ENCODE results near the gene CHADL. TPM values are rescaled to one million over a fixed set of nuclear protein-coding genes. Genes with fewer than 3 reads are reported as not detected.

CHADL gene
- total RNA-seq, 4 donors from 2014 or later, result 0.73 to 1.3 TPM; not detected in 2

DNA sequence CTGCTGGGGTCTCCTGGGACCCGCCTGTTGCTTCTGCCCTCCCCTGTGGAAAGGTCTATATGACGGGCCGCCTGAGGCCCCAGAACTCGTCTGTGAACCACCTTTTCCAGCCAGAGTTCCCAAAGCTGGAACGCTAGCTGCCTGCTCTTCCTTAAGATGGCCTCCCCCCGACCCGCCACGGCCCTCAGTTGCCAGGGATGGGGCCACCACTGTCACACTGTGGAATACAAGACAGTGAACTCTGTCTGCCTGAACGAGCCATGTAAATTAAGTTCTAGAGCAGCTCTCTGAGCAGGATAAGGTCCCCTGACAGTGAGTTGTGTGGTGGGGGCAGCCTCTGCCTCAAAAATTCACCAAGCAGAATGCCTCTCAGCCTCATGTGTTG lies 10.3 kb downstream of the CHADL start:
- no peak for ATAC-seq

DNA sequence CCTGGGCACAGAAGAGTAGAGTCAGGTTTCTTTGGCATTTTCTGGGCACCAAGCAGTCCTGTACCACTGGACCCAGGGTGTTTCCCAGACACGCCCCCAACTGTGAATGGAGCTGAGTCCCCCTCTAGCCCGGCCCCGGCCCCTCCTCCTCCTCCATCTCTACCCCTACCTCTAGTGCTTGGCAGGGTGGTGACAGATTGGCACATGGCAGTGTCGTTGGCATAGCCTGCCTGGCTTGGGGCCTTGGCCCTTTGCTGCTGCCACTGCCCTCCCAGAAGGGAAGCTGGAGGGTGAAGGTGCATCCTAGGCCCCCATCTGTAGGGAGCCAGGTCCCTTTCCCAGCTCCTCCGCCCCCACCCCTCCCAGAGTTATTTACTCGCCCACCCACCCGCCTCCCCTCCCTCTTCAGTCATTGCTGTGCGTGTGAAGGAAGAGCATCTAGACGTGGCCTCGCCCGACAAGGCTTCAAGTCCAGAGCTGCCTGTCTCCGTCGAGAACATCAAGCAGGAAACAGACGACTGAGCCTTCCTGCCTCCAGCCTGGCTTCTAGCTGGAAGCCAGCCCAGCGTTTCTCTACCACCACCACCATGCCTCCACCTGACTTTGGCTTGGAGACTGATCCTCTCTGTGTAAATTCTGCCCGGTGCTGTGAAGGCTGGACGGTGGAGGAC lies 10.9 kb downstream of the CHADL start:
- intact Hi-C loops (cut with DNase I; ENCODE audit: low total_unique reads), result no loop called here
- H3K36me3 ChIP-seq, result peaks cover 0 to 45% of the 10 kb centered on the region in 2 donors

More for the DNA sequence above, 10.3 kb downstream of the CHADL start:
- Histone ChIP-seq H3K4me3 (no peak overlapping the region), H3K4me1 (no peaks in the 10 kb centered on the region), H3K27me3 (no peaks in the 10 kb centered on the region), H3K27ac (no peak overlapping the region), H3K9me3 (no peaks in the 10 kb centered on the region), H3K36me3 (peaks cover 0 to 40% of the 10 kb centered on the region in 2 donors)
- intact Hi-C loops (cut with DNase I; ENCODE audit: low total_unique reads) (no loop called here), in situ Hi-C loops (cut with MboI; ENCODE audit: low sequenced_read_pairs in 4 of 4) (no loop called here)
- DNase-seq, result no peak
- TF ChIP-seq, protein P1, sequence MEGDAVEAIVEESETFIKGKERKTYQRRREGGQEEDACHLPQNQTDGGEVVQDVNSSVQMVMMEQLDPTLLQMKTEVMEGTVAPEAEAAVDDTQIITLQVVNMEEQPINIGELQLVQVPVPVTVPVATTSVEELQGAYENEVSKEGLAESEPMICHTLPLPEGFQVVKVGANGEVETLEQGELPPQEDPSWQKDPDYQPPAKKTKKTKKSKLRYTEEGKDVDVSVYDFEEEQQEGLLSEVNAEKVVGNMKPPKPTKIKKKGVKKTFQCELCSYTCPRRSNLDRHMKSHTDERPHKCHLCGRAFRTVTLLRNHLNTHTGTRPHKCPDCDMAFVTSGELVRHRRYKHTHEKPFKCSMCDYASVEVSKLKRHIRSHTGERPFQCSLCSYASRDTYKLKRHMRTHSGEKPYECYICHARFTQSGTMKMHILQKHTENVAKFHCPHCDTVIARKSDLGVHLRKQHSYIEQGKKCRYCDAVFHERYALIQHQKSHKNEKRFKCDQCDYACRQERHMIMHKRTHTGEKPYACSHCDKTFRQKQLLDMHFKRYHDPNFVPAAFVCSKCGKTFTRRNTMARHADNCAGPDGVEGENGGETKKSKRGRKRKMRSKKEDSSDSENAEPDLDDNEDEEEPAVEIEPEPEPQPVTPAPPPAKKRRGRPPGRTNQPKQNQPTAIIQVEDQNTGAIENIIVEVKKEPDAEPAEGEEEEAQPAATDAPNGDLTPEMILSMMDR (IDR thresholded peaks at IDR 0.05 in 4 of 5, conservative IDR thresholded peaks at IDR 0.05 in 1 of 5), result no peak
- no peak for TF ChIP-seq POLR2A (IDR thresholded peaks at IDR 0.05)

DNA sequence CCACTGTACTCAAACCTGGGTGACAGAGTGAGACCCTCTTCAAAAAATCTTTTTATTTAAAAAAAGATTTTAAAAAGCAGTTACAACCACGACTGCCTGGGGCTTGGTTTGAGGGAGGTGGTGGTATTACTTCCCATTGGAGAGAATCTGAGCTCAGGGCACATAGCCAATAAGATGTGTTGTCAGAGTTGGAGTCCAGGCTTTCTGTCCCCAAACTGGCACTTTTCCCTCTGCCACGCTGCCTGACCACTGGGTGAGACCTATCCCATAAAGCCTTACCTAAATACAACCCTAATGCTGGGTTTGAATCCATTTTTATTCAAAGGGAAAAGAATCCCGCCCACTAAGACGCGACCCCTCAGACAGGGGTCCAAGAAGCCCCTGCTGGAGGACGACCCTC lies 11.5 kb downstream of the CHADL start:
- DNase-seq (no peak), ATAC-seq (no peak)
- no peak overlapping the region for H3K4me3 ChIP-seq
- intact Hi-C loops (cut with DNase I; ENCODE audit: low total_unique reads), result no loop called here
- H3K4me1 ChIP-seq, result no peaks in the 10 kb centered on the region
- H3K27me3 ChIP-seq, result no peaks in the 10 kb centered on the region
- peaks cover 0 to 52% of the 10 kb centered on the region in 2 donors for H3K36me3 ChIP-seq
- no peak for TF ChIP-seq POLR2A (IDR thresholded peaks at IDR 0.05)
- TF ChIP-seq, protein P1 (IDR thresholded peaks at IDR 0.05 in 4 of 5, conservative IDR thresholded peaks at IDR 0.05 in 1 of 5), result no peak
- in situ Hi-C loops (cut with MboI; ENCODE audit: low sequenced_read_pairs in 4 of 4), result no loop called here
- H3K9me3 ChIP-seq, result no peaks in the 10 kb centered on the region
- H3K27ac ChIP-seq, result no peak overlapping the region

More for the DNA sequence above, 10.9 kb downstream of the CHADL start:
- TF ChIP-seq POLR2A (IDR thresholded peaks at IDR 0.05), result no peak
- TF ChIP-seq, protein P1 (IDR thresholded peaks at IDR 0.05 in 4 of 5, conservative IDR thresholded peaks at IDR 0.05 in 1 of 5), result no peak
- DNase-seq (no peak), ATAC-seq (peak in 1 of 2 donors; percentile 17)
- no peaks in the 10 kb centered on the region for H3K9me3 ChIP-seq
- H3K27ac ChIP-seq, result no peak overlapping the region
- in situ Hi-C loops (cut with MboI; ENCODE audit: low sequenced_read_pairs in 4 of 4), result no loop called here
- H3K4me3 ChIP-seq, result no peak overlapping the region
- no peaks in the 10 kb centered on the region for H3K27me3 ChIP-seq
- no peaks in the 10 kb centered on the region for H3K4me1 ChIP-seq

DNA sequence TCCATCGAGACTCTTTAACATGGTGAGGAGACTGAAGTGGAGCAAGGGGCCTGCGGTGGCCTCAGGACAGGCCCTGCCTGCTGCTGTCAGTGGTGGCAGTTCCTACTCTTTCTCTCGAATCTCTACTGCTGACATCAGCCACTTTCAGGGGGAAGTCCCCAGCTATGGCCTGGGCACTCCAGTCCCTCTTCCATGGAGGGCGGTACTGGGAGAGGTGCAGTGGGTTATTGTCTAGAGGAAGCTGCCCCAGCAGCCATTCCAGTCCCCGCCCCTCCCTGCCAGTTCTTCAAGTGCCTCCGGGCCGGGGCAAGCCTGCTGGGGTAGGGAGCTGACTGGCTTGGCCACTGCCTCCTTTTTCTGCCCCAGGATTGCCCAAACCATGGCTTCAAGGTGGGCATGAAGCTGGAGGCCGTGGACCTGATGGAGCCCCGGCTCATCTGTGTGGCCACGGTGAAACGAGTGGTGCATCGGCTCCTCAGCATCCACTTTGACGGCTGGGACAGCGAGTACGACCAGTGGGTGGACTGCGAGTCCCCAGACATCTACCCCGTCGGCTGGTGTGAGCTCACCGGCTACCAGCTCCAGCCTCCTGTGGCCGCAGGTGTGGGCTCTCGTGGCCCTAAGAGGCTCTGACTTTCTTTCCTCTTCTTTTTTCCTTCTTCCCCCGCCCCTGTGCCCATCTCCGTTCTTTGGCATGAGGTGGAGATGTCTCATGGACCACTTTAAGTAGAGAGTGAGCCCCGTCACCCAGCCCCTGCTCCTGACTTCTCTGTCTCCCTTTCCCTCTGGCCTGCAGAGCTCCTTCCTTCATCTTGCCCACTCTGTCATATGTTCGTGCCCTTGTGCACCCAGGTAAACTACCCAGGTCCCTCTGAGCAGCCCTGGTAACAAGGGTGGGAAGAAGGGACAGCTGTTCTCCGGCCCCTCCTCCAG lies 13.7 kb downstream of the CHADL start:
- no peak for ATAC-seq

More for the DNA sequence above, 13.7 kb downstream of the CHADL start:
- Histone ChIP-seq H3K36me3 (peaks cover 0 to 74% of the 10 kb centered on the region in 2 donors), H3K4me3 (no peak overlapping the region), H3K27me3 (no peaks in the 10 kb centered on the region), H3K27ac (no peak overlapping the region), H3K9me3 (no peaks in the 10 kb centered on the region), H3K4me1 (no peaks in the 10 kb centered on the region)
- intact Hi-C loops (cut with DNase I; ENCODE audit: low total_unique reads), result no loop called here
- peak; percentile 19 to 31 for DNase-seq
- no peak for TF ChIP-seq POLR2A (IDR thresholded peaks at IDR 0.05)
- TF ChIP-seq, protein P1 (IDR thresholded peaks at IDR 0.05 in 4 of 5, conservative IDR thresholded peaks at IDR 0.05 in 1 of 5), result no peak
- in situ Hi-C loops (cut with MboI; ENCODE audit: low sequenced_read_pairs in 4 of 4), result no loop called here
